Breast epithelium (tissue), 4 donors: ENCODE data around the gene FEM1A. TPM values are rescaled to one million over a fixed set of nuclear protein-coding genes. Genes with fewer than 3 reads are reported as not detected.
"Not testable (repeated sequence)": the region's sequence is repeated elsewhere in the genome, so short reads cannot be mapped to it uniquely, and the experiment has no call there.

Source experiments
- DNase-seq, 2 donors: peaks; one replicate each; pipeline ENCODE4 v3.0.0-alpha.2; 2019; ENCODE audit warnings: low spot score in 2 of 2
- H3K27ac ChIP-seq, 2 donors: fragments of 200-600 bp; sonication (generic) in 1 of 2; one replicate each; pipeline ENCODE4 v1.5.1; 2016 to 2019; ENCODE audit warnings: mild to moderate bottlenecking in 1 of 2
- H3K27me3 ChIP-seq, 2 donors: fragments of 200-600 bp; sonication (generic) in 1 of 2; one replicate each; pipeline versions ENCODE4 v1.5.1 to v1.6.0; 2017 to 2019; ENCODE audit warnings: control low read depth in 1 of 2, mild to moderate bottlenecking in 1 of 2
- H3K36me3 ChIP-seq: fragments of 200-600 bp; one replicate; pipeline ENCODE4 v1.5.1; 2019
- H3K4me1 ChIP-seq, 2 donors: fragments of 200-600 bp; sonication (generic); one replicate each; pipeline ENCODE4 v1.5.1; 2016 to 2019; ENCODE audit warnings: control low read depth in 1 of 2
- H3K4me3 ChIP-seq, 3 donors: fragments of 200-600 bp; sonication (generic); 1 replicate in 2 of 3; 2 replicates in 1 of 3; pipeline ENCODE4 v1.5.1; 2016 to 2019; ENCODE audit warnings: mild to moderate bottlenecking in 3 of 3, moderate library complexity in 2 of 3
- H3K9me3 ChIP-seq, 2 donors: fragments of 200-600 bp; sonication (generic) in 1 of 2; one replicate each; pipeline ENCODE4 v1.5.1; 2016 to 2019; ENCODE audit warnings: control low read depth in 1 of 2
- POLR2A ChIP-seq: fragments of 450-650 bp; IDR thresholded peaks from one replicate; pipeline ENCODE4 v1.6.1; 2016; ENCODE audit warnings: antibody characterized with exemption, mild to moderate bottlenecking, moderate library complexity
- POLR2AphosphoS5 ChIP-seq, 3 donors: sonication (generic); formaldehyde crosslinking; IDR thresholded peaks; one replicate each; pipeline ENCODE4 v1.6.1; 2017; ENCODE audit warnings: antibody characterized with exemption in 3 of 3
- intact Hi-C: fragments of 100-400 bp; cut with DNase I; formaldehyde crosslinking; loops from one replicate; pipeline ENCODE4 v1.15.1; 2023; ENCODE audit warnings: low total_unique reads
- total RNA-seq, 3 donors: library from RNA; depleted of rRNA; stranded (reverse); fragments of >200 nt; gene quantifications; one replicate each; pipeline ENCODE4 v1.1.0, GENCODE V29; 2016
- TF ChIP-seq, protein P1 (sequence below), 3 donors: fragments of 450-650 bp; IDR thresholded peaks; one replicate each; pipeline ENCODE4 v1.5.1; 2016 to 2017; ENCODE audit warnings: antibody characterized with exemption in 3 of 3, mild to moderate bottlenecking in 3 of 3, moderate library complexity in 3 of 3

The FEM1A gene
- total RNA-seq, 3 donors from 2014 or later: 10.4 to 17.6 (median 12.5) TPM

DNA sequence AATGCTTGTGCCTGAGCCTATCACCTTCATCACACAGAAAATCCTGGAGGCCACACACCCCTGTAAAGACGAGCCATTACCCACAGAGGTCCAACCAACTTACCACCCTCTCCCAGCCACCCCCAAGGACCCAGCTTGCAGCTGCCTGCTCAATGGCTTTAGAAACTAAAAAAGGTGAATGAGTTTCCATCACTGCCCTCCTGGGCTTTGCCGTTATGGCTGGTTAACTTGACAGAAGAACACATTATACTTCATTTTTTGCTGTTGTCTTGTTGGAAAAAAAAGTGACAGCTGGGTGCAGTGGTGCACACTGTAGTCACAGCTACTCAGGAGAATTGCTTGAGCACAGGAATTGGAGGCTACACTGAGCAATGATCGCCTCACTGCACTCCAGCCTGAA is 17.4 kb upstream of the FEM1A start:
- no peak for DNase-seq
- TF ChIP-seq, protein P1, sequence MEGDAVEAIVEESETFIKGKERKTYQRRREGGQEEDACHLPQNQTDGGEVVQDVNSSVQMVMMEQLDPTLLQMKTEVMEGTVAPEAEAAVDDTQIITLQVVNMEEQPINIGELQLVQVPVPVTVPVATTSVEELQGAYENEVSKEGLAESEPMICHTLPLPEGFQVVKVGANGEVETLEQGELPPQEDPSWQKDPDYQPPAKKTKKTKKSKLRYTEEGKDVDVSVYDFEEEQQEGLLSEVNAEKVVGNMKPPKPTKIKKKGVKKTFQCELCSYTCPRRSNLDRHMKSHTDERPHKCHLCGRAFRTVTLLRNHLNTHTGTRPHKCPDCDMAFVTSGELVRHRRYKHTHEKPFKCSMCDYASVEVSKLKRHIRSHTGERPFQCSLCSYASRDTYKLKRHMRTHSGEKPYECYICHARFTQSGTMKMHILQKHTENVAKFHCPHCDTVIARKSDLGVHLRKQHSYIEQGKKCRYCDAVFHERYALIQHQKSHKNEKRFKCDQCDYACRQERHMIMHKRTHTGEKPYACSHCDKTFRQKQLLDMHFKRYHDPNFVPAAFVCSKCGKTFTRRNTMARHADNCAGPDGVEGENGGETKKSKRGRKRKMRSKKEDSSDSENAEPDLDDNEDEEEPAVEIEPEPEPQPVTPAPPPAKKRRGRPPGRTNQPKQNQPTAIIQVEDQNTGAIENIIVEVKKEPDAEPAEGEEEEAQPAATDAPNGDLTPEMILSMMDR (IDR thresholded peaks at IDR 0.05): no peak
- no peak for TF ChIP-seq POLR2AphosphoS5 (IDR thresholded peaks at IDR 0.05)
- TF ChIP-seq POLR2A: no peak
- Histone ChIP-seq H3K4me1 (no peaks in the 10 kb centered on the region), H3K27ac (no peak overlapping the region), H3K36me3 (no peaks in the 10 kb centered on the region), H3K27me3 (no peaks in the 10 kb centered on the region), H3K4me3 (no peak overlapping the region), H3K9me3 (no peaks in the 10 kb centered on the region)
- intact Hi-C loops: no loop called here

DNA sequence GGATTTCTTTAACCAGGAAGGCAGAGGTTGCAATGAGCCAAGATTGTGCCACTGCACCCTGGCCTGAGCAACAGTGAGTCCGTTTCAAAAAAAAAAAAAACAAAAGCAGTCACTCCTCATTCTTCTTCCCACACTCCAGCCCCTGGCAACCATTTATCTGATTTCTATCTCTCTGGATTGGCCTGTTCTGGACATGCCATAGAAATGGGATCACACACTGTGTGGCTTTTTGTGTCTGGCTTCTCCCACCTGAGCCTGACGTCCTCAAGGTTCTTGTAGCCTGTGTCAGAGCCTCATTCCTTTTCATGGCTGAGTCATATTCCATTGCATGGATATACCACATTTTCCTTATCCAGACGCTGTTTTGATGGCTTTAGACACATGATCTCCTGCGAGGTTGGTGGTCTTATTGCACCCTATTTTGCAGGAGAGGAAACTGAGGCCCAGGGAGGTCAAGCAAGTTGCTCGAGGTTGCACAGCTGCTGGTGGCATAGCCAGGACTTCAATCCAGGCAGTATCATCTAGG is 15.8 kb upstream of the FEM1A start:
- H3K36me3 ChIP-seq: no peaks in the 10 kb centered on the region
- no peak overlapping the region for H3K27ac ChIP-seq
- no peaks in the 10 kb centered on the region for H3K27me3 ChIP-seq
- intact Hi-C loops: no loop called here
- H3K9me3 ChIP-seq: no peaks in the 10 kb centered on the region
- TF ChIP-seq, protein P1 (IDR thresholded peaks at IDR 0.05): no peak
- TF ChIP-seq POLR2A: no peak
- DNase-seq: no peak
- H3K4me3 ChIP-seq: no peak overlapping the region
- H3K4me1 ChIP-seq: no peaks in the 10 kb centered on the region

DNA sequence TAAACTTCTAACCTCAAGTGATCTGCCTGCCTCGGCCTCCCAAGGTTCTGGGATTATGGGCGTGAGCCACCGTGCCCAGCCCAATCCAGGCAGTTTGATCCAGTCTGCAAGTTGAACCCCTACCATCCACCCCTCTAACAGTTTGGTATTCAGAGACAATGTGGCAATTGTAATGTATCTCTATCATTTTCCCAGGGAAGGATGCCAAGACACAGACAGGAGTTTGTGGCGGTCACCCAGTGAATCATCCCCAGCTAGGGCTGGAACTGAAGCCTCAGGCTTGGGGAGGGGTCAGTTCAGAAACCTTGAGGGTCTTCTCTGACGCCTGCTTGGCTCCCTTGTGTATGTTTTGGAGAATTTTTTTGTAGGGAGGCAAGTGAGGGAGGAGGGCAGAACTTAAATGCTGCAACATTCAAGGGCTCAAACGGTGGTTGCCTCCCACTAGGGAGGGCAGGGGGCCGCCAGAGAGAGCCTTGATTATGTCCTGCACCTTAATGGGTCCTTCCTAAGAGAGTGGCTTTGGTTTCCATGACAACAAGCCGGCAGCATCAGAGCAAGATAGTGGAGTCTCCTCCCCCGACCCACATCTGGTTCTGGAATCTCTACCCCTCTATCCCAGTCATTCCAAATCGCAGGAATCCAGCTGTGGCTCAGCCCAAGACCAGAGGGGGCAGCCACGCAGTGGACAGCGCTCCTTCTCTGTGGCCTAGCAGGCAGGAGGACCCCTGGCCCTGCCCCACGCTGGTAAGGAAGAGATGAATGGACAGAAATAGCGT is 14.9 kb upstream of the FEM1A start:
- Histone ChIP-seq H3K27me3 (no peaks in the 10 kb centered on the region), H3K4me3 (no peak overlapping the region), H3K27ac (no peak overlapping the region), H3K4me1 (no peaks in the 10 kb centered on the region), H3K9me3 (no peaks in the 10 kb centered on the region), H3K36me3 (no peaks in the 10 kb centered on the region)
- no peak for DNase-seq
- intact Hi-C loops: no loop called here
- TF ChIP-seq POLR2A (no peak), POLR2AphosphoS5 (IDR thresholded peaks at IDR 0.05) (no peak)

DNA sequence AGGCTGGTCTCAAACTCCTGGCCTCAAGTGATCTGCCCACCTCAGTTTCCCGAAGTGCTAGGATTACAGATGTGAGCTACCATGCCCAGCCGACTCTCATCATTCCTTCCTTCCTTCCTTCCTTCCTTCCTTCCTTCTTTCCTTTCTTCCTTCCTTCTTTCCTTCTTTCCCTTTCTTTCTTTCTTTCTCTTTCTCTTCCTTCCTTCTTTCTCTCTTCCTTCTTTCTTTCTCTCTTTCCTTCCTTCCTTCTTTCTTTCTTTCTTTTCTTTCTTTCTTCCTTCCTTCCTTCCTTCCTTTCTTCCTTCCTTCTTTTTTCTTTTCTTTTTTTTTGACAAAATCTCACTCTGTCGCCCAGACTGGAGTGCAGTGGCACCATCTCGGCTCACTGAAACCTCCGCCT is 13.4 kb upstream of the FEM1A start:
- H3K4me3 ChIP-seq, H3K9me3 ChIP-seq, DNase-seq, H3K27me3 ChIP-seq, H3K36me3 ChIP-seq, H3K27ac ChIP-seq, H3K4me1 ChIP-seq, intact Hi-C loops: not testable (repeated sequence)

DNA sequence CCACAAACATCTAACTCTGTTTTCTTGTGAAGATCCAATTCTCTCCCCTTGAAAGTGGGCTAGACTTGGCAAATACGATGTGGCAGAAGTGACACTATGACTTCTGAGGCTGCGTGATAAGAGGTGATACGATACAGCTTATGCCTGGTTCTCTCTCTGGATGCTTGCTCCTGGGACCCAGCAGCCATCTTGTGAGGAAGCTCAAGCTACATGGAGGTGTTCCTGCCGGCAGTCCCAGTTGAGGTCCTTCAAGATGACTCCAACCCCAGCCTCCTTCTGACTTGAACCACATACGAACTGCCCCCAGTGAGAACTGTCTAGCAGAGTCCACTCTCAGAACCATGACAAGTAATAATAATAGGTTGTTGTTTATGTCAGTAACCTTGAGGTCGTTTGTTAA is 10.7 kb upstream of the FEM1A start:
- Histone ChIP-seq H3K27ac (no peak overlapping the region), H3K36me3 (no peaks in the 10 kb centered on the region), H3K27me3 (peaks cover 0 to 2% of the 10 kb centered on the region in 2 donors), H3K4me3 (no peak overlapping the region), H3K4me1 (no peaks in the 10 kb centered on the region), H3K9me3 (no peaks in the 10 kb centered on the region)
- intact Hi-C loops: no loop called here
- TF ChIP-seq POLR2AphosphoS5 (IDR thresholded peaks at IDR 0.05) (no peak), POLR2A (no peak)
- TF ChIP-seq, protein P1 (IDR thresholded peaks at IDR 0.05): no peak
- DNase-seq: no peak

DNA sequence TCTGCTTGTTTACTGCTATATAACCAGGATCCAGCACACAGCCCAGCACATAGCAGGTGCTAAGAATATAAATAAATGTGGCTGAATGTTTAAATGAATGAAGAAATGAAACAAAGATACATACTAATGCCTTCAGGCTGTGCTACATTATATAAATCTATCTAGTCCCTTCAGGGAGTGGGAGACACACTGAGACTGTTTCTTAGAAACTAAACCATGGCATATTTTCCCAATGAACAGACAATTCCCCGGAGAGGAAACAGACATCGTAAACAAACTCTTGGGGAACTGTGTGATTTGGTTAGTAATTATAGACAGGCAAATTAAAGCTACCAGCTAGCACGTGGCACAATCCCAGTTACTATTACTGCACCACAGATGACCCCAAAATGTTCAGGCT is 9.7 kb upstream of the FEM1A start:
- no peaks in the 10 kb centered on the region for H3K36me3 ChIP-seq
- peaks cover 0 to 2% of the 10 kb centered on the region in 2 donors for H3K27me3 ChIP-seq
- no peaks in the 10 kb centered on the region for H3K4me1 ChIP-seq
- TF ChIP-seq, protein P1 (IDR thresholded peaks at IDR 0.05): no peak
- no peak for TF ChIP-seq POLR2AphosphoS5 (IDR thresholded peaks at IDR 0.05)
- TF ChIP-seq POLR2A: no peak
- H3K27ac ChIP-seq: no peak overlapping the region
- DNase-seq: no peak
- no peaks in the 10 kb centered on the region for H3K9me3 ChIP-seq
- intact Hi-C loops: no loop called here
- H3K4me3 ChIP-seq: no peak overlapping the region

DNA sequence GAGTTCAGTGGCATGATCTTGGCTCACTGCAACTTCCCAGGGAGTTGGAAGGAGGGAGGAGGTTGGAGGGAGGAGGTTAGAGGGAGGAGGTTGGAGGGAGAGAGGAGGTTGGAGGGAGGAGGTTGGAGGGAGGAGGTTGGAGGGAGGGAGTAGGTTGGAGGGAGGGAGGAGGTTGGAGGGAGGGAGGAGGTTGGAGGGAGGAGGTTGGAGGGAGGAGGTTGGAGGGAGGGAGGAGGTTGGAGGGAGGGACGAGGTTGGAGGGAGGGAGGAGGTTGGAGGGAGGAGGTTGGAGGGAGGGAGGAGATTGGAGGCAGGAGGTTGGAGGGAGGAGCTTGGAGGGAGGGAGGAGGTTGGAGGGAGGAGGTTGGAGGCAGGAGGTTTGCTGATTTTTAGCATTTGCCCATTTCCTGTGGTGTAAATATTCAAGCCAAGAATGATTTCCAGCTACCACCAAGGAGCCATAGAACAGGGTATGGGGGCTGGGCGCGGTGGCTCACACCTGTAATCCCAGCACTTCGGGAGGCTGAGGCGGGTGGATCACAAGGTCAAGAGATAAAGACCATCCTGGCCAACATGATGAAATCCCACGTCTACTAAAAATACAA is 5.0 kb upstream of the FEM1A start:
- H3K36me3 ChIP-seq, H3K27me3 ChIP-seq, H3K4me1 ChIP-seq, DNase-seq, H3K4me3 ChIP-seq, H3K27ac ChIP-seq, H3K9me3 ChIP-seq: not testable (repeated sequence)
- intact Hi-C loops: loop anchor here (5.0 kb wide), 1 partner anchor 54 kb away; no protein-coding TSS in a partner anchor

DNA sequence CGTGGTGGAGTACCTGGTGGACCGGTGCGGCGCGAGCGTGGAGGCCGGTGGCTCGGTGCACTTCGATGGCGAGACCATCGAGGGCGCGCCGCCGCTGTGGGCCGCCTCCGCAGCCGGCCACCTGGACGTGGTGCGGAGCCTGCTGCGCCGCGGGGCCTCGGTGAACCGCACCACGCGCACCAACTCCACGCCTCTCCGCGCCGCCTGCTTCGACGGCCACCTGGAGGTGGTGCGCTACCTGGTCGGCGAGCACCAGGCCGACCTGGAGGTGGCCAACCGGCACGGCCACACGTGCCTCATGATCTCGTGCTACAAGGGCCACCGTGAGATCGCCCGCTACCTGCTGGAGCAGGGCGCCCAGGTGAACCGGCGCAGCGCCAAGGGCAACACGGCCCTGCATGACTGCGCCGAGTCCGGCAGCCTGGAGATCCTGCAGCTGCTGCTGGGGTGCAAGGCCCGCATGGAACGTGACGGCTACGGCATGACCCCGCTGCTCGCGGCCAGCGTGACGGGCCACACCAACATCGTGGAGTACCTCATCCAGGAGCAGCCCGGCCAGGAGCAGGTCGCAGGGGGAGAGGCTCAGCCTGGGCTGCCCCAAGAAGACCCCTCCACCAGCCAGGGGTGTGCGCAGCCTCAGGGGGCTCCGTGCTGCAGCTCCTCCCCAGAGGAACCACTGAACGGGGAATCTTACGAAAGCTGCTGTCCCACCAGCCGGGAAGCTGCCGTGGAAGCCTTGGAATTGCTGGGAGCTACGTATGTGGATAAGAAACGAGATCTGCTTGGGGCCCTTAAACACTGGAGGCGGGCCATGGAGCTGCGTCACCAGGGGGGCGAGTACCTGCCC is 708 bp downstream of the FEM1A start:
- H3K36me3 ChIP-seq, H3K9me3 ChIP-seq, intact Hi-C loops, DNase-seq, H3K27me3 ChIP-seq: not testable (repeated sequence)
- Histone ChIP-seq H3K27ac (peak overlapping the region; percentile 89 to 93), H3K4me1 (peaks cover 3 to 12% of the 10 kb centered on the region in 2 donors), H3K4me3 (peak overlapping the region; percentile 74 to 91 (median 85))
